Stimulated activated CD4-positive, alpha-beta T cell treated with anti-CD3 and anti-CD28 coated beads, Interleukin-12 subunit alpha, Interleukin-12 subunit beta, amount 100 ng/mL, for 48 hours (primary cell): ENCODE results near the gene DYNC2H1.

Experiments
- DNase-seq, 3 donors: peaks; one replicate each; pipeline ENCODE4 v3.0.0-alpha.2; 2020; ENCODE audit warnings: low read depth in 2 of 3, low spot score in 1 of 3

Gene DYNC2H1

DNA sequence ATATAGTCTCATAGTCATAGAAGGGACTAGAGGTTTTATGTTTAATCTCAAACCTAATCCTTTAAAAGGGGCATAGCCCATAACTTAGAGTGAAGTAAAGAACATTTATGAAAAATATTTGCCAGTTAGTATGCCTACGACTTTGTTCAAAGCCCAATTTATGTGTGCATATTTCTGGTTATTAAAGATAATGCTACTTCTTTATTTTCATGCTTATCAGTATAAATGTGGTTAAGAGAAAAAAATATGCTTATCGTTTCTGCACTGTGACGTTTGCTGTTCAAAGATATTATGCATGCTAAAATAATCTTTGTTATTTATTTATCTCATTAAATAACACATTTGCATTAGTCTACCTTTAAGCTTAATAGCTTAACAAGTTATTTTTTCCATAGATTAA lies 343.9 kb downstream of the DYNC2H1 start:
- DNase-seq = no peak

DNA sequence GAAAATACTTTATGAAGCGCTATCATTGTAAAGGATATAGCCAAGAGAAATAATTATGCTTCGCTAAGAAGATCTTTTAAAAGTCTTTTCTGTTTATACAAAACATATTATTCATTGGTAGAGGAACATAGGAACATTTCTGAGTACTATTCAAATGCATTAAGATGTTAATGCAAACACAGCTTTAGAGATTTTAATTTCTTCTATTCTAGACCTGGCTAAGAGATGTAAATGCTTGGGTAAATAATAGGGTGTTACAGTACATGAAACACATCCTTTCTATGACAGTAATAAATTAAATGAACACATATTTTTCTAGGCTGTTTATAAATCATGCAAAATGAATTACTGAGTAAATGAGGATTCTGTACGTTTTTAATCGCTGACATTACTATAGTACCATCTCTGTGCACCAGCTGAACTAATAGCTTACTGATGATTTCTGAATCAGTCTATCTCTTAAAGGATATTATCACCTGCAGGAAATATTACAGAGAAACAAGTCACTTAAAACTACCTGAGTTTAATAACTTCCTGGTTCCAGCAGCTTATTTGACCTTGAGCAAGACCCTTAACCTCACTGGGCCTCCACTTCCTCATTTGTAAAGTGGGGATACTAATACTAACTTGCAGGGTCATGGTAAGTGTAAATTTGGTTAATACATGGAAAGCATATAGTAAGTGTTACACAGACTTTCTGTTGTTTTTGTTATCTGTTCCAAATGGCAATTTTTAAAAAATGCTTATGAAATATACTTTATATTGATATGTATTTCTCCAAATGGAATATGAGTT lies 344.9 kb downstream of the DYNC2H1 start:
- no peak for DNase-seq

DNA sequence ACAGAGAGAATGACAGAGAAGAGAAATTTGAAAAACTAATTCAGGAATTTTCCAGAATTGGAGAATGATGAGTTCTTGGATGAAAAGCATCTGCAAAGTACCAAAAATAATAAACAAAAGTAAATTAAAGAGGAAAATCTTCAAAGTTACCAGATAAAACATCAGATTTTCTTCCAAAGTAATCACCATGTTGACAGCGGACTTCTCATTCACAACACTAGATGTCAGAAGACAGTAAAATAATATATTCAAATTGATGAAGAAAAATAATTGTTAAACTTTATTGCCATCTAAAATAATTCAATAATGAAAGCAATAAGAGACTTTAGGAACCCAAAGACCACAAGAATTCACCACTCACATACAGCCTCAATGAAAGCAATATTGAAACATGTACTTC lies 355.2 kb downstream of the DYNC2H1 start:
- DNase-seq = no peak

DNA sequence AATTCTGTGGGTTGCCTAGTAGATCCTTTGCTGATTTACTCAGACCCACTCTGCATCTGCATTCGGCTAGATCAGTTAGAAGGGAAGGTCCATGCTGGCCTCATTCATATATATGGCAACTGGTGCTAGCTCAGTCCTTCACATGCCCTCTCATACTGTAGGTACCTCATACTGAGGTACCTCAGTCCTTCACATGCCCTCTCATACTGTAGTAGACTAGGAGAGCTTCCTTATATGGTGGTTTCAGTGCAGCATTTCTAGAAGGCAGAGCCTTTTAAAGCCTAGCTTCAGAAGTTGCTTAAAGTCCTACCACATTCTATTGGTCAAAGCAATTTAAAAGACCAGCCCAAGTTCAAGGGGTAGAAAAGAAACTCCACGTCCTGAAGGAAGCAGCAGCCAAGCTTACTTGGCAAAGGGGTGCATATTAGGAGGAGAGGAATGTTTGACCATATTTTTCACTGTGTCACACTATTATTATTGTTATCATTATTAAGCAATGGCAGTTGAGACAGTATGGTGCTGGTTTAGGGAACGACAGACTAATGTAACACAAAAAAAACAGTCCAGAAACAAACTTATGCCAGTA lies 356.4 kb downstream of the DYNC2H1 start:
- no peak for DNase-seq

DNA sequence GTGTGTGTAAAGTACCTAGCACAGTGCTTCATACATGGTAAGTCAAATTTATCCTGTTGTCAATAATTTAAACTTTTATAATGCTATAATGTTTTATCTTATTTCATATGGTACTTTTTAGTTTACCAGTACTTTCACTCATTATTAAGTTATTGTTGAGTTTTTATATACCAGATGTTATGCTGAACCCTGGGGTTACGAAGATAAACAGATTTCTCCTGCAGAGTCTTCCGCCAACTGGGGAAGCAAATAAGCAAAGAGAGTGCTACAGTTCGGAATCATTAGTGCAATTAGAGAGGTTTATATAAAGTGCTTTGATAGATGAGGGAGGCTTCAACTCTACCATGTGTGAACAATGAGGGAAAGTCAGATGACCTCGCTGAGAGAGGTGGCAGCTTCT lies 362.3 kb downstream of the DYNC2H1 start:
- DNase-seq = no peak

DNA sequence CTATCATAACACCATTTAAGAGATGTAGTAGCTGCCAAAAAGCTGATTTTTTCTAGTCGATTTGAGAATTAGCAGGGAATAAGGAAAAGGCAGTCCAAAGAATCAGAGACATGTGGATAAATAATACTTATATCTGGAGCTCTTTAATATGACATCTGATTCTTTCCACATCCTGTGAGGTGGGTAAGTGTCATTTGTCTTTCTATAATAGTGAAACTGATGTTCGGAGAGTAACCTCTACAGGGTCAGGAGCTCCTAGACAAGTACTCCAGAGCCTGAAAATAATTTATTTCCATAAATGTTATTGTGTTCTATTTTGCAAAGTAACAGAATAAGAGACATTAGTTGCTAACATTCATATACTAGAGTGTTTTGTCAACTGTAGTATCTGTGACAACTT lies 367.6 kb downstream of the DYNC2H1 start:
- no peak for DNase-seq

DNA sequence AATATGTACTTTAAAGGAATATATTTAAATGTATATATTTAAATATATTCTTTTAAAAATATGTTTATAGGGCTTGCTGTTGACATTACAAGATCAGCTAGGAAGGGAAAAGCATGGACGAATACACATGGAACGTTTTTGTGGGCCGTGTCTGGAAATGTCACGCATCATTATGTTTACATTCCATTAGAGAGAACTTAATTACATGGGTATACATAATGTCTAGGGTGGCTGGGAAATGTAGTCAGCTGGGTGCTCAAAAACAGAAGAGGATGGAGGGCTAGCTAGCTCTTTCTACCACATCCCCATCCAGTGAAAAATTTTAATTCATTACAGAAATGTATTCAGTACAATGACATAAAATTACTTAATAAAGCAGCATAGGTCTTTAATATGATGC lies 371.2 kb downstream of the DYNC2H1 start:
- no peak for DNase-seq

DNA sequence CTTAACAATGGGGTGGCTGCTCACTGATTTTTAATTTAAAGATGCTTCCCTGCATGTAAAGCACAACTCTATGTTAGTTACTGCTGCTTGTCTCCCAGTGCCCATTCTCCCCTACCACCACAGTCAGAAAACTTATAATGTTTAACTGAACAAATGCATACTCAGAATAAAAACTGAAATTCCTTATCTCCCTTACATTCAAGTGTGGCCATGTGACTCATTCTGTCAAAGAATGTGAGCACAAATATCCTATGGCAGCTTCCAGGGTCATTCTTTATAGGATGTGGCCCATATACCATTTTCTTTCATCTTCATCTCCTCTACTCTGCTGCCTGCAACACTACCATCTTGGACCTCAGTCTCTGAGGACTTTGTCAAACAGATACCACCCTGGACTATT lies 374.8 kb downstream of the DYNC2H1 start:
- no peak for DNase-seq

DNA sequence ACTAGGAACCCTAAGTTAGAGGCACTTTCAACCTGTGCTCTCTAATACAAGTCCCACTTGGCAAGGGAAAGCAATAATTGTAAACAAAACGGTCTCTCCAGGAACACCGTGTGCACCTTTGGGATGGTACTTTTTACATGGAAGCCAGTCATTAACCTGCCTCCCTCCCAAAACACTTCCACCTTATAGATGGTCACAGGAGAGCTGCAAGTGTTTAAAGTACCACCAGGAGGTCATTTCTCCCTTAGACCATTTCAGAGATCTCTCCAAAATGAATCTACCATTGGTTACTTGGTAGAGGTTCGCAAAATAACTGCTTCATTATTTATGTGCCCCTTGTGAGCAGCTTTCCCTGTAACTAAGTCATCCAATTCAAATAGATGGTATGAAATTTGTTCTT lies 375.3 kb downstream of the DYNC2H1 start:
- DNase-seq = no peak

DNA sequence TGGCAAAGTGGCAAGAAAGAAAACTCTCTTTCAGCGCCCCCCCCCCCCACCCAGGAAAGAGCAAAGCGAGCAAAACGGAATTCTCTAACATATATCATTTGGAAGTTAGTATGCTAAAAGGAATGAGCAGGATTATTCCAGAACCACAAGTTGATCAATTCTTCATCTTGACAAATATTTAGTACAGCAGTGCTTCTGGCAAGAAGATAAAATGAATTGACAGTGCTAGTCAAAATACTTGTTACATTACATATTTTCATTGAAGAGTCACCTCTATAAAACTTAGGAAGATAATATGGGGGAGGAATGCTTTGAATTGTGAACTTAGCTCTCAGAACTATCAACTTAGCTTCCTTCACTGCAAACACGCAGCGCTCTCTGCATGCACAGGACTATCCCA lies 377.4 kb downstream of the DYNC2H1 start:
- DNase-seq = no peak

DNA sequence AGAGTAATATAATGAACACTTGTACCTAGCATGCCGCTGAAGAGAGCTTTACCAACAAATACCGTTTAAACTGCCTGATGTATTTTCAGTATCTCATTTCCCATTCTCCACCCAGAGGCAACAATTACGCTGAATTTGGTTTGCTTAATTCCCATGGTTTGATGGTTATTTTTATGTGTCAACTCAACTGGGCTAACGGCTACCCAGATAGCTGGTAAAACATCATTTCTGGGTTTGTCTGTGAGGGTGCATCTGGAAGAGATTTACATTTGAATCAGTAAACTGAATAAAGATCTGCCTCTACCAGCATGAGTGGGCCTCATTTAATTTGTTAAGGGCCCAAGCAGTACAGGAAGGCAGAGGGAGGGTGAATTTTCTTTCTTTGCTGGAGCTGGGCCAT lies 377.9 kb downstream of the DYNC2H1 start:
- no peak for DNase-seq

DNA sequence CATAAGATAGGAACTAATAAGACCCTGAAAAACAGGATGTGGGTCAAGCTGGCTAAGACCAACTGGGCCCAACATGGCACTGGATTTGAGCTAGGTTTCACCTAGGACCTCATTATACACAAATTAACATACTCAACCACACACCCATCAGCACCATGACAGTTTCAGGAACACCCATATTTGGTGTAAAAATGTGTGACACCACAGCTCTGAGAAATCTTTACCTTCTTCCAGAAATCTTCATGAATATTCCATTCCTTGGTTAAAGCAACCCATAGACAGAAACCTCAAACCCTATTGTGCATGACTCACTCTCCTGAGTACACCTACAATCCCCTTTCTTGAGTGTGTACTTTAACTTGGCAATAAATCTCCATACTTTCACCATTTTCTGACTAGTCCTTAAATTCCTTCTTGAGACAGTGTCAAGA lies 378.8 kb downstream of the DYNC2H1 start:
- DNase-seq = no peak

DNA sequence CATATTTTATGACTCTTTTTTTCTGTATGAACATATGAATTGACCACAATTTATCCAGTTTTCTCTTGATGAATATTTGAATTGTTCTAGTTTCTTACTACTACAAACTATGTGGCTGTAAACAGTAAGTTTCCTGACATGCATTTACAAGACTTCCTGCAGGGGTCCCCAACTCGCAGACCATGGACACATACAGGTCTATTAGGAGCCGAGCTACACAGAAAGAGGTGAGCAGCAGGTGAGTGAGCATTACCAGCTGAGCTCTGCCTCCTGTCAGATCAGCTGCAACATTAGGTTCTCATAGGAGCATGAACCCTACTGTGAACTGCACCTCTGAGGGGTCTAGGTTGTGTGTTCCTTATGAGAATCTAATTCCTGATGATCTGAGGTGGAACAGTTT lies 379.4 kb downstream of the DYNC2H1 start:
- DNase-seq = no peak

DNA sequence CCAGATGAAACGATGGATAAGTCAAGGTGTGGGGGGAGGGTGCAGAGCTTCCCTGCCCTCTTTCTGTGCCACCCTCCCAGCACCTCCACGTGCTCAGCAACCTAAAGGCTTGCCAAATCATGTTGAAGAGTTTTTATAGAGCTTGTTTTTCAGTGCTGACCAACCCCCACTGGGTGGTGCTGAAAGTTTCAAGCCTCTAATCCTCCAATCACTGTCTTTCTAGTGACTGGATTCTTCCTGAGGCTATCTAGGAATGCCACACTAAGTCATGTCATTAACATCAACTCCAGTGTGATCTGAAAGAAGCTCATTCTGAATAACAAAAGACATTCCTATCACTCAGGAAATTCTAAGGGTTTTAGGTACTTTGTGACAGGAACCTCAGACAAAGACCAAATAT lies 382.6 kb downstream of the DYNC2H1 start:
- DNase-seq = no peak

DNA sequence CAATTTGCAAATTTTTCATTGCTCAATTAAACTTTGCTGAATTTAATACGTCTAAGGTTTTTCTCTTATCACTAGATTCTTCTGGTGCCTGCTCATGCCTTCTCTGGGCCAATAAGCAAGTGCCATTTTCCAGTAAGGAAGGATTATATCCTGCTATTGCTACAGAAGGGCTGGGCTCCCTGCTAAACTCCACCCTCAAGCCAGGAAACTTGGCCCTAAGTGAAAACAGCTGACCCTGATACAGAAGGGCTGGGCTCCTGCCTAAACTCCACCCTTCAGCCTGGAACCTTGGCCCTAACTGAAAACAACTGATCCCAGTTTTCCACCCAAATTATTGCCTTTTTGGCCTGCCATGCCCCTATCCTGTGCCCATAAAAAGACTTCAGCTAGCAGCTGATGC lies 385.3 kb downstream of the DYNC2H1 start:
- DNase-seq = no peak

DNA sequence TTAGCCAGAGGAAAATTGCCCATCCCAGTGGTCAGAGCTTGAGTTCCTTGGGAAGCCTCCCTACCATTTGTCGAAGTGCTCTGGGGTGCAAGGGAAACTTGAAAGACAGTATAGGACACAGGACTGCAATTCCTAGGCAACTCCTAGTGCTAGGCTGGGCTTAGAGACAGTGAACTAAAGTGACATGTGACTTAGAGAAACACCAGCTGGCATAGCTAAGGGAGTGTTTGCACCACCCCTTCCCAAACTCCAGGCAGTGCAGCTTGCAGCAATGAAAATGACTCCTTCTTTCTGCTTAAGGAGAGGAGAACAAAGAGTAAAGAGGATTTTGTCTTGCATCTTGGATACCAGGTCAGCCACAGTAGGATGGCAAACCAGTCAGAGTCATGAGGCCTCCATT lies 388.0 kb downstream of the DYNC2H1 start:
- no peak for DNase-seq

DNA sequence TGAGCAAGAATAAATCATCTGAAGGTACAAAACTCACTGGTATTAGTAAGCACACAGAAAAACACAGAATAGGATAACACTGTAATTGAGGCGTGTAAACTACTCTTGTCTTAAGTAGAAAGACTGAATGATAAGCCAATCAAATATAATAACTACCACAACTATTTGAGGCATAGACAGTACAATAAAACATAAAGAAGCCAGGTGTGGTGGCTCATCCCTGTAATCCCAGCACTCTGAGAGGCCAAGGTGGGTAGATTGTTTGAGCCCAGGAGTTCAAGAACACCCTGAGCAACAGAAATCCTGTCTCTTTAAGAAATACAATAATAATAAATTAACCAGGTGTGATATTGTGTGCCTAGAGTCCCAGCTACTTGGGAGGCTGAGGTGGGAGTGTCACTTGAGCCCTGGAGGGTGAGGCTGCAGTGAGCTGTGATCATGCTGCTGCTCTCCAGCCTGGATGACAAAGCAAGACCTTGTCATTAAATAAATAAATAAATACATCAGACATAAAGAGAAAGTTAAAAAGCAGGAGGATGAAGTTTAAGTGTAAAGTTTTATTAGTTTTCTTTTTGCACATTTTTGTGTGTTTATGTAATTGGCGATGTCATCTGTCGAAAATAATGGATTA lies 390.6 kb downstream of the DYNC2H1 start:
- no peak for DNase-seq

DNA sequence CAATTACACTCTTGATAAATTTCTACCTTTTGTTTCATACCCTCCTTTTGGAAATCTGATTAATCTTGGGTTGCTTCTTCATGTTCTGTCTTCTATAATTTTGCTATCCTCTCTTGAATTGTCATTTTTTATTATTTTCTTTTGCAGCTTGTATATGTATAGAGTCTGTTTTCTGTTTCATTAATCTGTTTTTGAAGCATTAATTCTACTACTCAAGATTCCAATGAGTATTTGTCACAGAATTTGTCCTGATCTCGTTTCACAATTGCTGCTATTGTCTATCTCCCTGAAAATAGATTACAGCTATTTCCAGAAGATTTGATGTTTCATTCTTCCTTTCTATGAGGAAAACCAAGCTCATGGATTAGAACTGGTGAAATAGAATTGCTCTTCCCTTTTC lies 406.1 kb downstream of the DYNC2H1 start:
- DNase-seq = no peak

DNA sequence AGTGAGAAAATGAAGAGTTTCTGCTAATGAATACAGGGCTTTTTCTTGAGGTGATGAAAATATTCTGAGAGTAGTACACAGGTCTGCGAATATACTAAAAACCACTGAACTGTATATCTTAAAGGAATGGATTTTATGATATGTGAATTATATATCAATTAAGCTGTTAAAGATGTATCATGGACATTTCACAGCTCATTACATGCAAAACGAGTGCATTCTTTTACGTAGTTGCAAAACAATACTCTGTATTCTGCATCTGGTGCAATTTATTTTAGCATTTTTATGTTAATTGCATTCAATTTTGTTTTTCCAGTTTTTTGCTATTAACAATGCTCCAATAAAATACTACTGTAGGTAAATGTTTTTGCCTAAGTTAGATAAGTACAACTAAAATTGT lies 411.6 kb downstream of the DYNC2H1 start:
- DNase-seq = no peak

DNA sequence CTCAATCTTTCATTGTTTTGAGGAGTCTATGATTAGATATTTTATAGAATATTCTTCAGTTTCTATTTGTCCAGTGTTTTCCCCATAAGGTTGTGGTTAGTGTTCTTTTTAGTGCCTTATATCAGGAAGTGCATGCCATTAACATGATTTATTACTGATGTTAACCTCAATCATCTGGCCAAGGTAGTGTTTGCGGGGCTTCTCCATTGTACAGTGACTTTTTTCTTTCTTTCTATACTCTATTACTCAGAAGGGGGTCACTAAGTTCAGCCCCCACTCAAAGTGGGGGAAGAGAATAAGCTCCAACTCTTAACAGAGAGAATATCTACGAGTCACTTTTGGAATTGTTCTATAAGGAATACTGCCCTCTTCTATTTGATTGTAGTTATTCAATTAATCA lies 415.8 kb downstream of the DYNC2H1 start:
- DNase-seq = no peak

DNA sequence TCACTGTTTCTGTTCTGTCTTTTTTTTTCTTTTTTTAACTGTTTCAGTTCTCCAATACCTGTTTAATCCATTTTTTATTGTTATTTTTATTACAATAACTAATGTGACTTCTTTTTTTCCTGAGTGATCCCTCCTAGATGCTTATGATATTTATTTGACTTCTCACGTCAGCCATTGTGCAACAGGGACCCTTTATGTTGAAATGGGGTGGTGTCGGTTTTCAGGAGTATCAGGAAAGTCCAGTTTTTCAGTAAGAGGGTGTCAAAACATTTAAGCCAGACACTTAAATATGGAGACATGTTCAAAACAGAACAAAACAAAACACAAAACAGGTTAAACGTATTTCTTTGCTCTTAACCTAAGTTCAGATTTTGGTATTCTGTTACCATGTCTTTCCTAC lies 418.8 kb downstream of the DYNC2H1 start:
- DNase-seq = no peak

DNA sequence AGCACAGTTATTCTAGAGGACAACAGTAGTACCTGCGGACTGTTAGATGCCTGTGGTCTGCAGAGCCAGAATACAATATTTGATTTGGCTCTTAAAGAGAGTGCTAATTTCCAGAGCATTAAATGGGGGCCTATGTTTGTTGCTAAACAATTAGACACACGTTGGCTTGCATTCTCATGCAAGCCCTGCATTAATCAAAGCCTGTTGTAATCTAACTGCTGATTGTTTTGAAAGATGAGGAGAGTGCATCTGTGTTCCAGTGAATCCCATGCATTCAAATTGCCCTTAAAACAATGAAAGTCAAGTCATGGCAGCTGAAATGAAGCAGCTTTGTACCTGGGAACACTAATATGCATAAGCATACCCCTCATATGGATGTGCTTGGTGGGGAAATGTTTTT lies 419.4 kb downstream of the DYNC2H1 start:
- no peak for DNase-seq
